Natural killer cell (primary cell): ENCODE measurements around the gene IQCK. TPM values are rescaled to one million over a fixed set of nuclear protein-coding genes. Genes with fewer than 3 reads are reported as not detected.

ENCODE experiments used
- ATAC-seq, 3 donors: fragments of 150-1000 bp in 2 of 3; fragments of 200-7000 bp in 1 of 3; cut with Tn5 transposase; 1 replicate in 1 of 3; 2 replicates in 2 of 3; pipeline ENCODE4 v1.10.0; 2021; ENCODE audit warnings: mild to moderate bottlenecking in 2 of 3, moderate library complexity in 2 of 3
- DNase-seq, 2 donors: peaks; one replicate each; pipeline versions ENCODE4 v3.0.0 to v3.0.0-alpha.2; 2013 to 2021; ENCODE audit warnings: mixed read lengths in 1 of 2
- H3K27ac ChIP-seq: one replicate; pipeline ENCODE4 v1.5.1; 2013; ENCODE audit warnings: mild to moderate bottlenecking, low read length
- H3K27me3 ChIP-seq: one replicate; pipeline ENCODE4 v1.6.1; 2013; ENCODE audit warnings: low read length; ENCODE audit not compliant: control insufficient read depth, insufficient read depth
- H3K36me3 ChIP-seq: one replicate; pipeline ENCODE4 v1.6.1; 2013; ENCODE audit warnings: low read length; ENCODE audit not compliant: control insufficient read depth, insufficient read depth
- H3K4me1 ChIP-seq: one replicate; pipeline ENCODE4 v1.6.1; 2013; ENCODE audit warnings: low read length; ENCODE audit not compliant: control insufficient read depth, insufficient read depth
- H3K4me3 ChIP-seq: one replicate; pipeline ENCODE4 v1.5.1; 2013; ENCODE audit warnings: low read length
- H3K9me3 ChIP-seq: one replicate; pipeline ENCODE4 v1.6.1; 2013; ENCODE audit warnings: low read length; ENCODE audit not compliant: control insufficient read depth, insufficient read depth
- H3K27ac Mint-ChIP-seq, 2 donors: one replicate each; pipeline ENCODE4 v1.8.0; 2022; ENCODE audit warnings: mild to moderate bottlenecking in 2 of 2, mixed read lengths in 2 of 2, moderate library complexity in 1 of 2
- H3K27me3 Mint-ChIP-seq, 2 donors: one replicate each; pipeline ENCODE4 v1.8.0; 2022; ENCODE audit warnings: low read depth in 2 of 2, mixed read lengths in 2 of 2
- H3K36me3 Mint-ChIP-seq: one replicate; pipeline ENCODE4 v1.8.0; 2022; ENCODE audit warnings: mixed read lengths
- H3K4me1 Mint-ChIP-seq, 2 donors: one replicate each; pipeline ENCODE4 v1.8.0; 2022; ENCODE audit warnings: mixed read lengths in 2 of 2
- H3K4me3 Mint-ChIP-seq: one replicate; pipeline ENCODE4 v1.8.0; 2022; ENCODE audit warnings: mild to moderate bottlenecking, moderate library complexity, mixed read lengths
- H3K9me3 Mint-ChIP-seq, 2 donors: one replicate each; pipeline ENCODE4 v1.8.0; 2022; ENCODE audit warnings: mixed read lengths in 2 of 2
- WGBS: methylation state at CpG from one replicate; pipeline ENCODE4 v1.1.7; 2013; ENCODE audit warnings: missing lambda C conversion rate; ENCODE audit not compliant: insufficient coverage; 5-methylcytosine and 5-hydroxymethylcytosine counted together
- intact Hi-C: fragments of 100-400 bp; cut with micrococcal nuclease; formaldehyde crosslinking; loops from one replicate; pipeline ENCODE4 v1.14.2; 2022
- total RNA-seq, 4 donors: library from RNA; stranded (reverse); fragments of 120-200 nt in 1 of 4; gene quantifications; one replicate each; pipeline versions ENCODE4 v1.2.3 to v1.2.4, GENCODE V29; 2013 to 2022
- TF ChIP-seq, protein P1 (sequence below): fragments of 200-600 bp; IDR thresholded peaks from one replicate; pipeline ENCODE4 v1.8.0; 2022; ENCODE audit warnings: antibody characterized with exemption

Gene IQCK
- total RNA-seq, 3 donors from 2014 or later (not counting 1 experiment from before 2014, with no cell fraction given): 0.38 to 1.8 (median 0.68) TPM

GRCh38 chr16:19681637-19682036 is 36.4 kb upstream of the IQCK start:
- H3K27ac ChIP-seq: no peak overlapping the region
- Mint-ChIP-seq H3K9me3 (no peaks in the 10 kb centered on the region), H3K27ac (no peak overlapping the region), H3K4me1 (peaks cover 0 to 4% of the 10 kb centered on the region in 2 donors), H3K36me3 (peaks cover 16% of the 10 kb centered on the region), H3K4me3 (no peak overlapping the region), H3K27me3 (no peaks in the 10 kb centered on the region)
- intact Hi-C loops: no loop called here
- no peaks in the 10 kb centered on the region for H3K27me3 ChIP-seq
- ATAC-seq (no peak), DNase-seq (no peak)
- H3K4me3 ChIP-seq: no peak overlapping the region
- H3K36me3 ChIP-seq: peaks cover 21% of the 10 kb centered on the region
- TF ChIP-seq, protein P1, sequence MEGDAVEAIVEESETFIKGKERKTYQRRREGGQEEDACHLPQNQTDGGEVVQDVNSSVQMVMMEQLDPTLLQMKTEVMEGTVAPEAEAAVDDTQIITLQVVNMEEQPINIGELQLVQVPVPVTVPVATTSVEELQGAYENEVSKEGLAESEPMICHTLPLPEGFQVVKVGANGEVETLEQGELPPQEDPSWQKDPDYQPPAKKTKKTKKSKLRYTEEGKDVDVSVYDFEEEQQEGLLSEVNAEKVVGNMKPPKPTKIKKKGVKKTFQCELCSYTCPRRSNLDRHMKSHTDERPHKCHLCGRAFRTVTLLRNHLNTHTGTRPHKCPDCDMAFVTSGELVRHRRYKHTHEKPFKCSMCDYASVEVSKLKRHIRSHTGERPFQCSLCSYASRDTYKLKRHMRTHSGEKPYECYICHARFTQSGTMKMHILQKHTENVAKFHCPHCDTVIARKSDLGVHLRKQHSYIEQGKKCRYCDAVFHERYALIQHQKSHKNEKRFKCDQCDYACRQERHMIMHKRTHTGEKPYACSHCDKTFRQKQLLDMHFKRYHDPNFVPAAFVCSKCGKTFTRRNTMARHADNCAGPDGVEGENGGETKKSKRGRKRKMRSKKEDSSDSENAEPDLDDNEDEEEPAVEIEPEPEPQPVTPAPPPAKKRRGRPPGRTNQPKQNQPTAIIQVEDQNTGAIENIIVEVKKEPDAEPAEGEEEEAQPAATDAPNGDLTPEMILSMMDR: no peak
- no peaks in the 10 kb centered on the region for H3K9me3 ChIP-seq
- 75% methylated on average over 12 of the region's 12 CpGs for WGBS
- H3K4me1 ChIP-seq: no peaks in the 10 kb centered on the region

DNA sequence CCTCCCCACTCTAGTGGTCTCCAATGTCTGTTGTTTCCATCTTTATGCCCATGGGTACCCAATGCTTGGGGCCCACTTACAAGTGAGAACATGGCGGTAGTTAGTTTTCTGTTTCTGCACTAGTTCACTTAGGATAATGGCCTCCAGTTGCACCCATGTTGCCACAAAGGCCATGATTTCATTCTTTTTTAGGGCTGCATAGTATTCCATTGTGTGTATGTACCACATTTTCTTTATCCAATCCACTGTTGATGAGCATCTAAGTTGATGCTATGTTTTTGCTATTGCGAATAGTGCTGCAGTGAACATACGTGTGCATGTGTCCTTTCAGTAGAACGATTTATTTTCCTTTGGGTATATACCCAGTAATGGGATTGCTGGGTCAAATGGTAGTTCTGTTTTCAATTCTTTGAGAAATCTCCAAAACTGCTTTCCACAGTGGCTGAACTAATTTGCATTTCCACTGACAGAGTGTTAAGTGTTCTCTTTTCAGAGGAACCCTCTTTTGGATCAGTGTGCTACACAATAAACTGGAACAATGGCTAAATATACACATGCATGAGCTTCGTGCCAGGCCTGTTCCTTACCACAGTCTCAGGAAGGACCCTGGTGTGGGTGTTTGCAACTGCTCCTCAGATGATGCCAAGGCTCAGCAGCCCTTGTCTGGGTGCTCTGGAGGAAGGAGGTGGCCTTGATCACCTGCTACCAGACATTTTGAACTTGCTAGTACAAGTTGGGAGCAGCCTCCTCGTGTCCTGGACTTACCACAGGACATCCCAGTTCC is 34.4 kb upstream of the IQCK start:
- Mint-ChIP-seq H3K9me3 (no peaks in the 10 kb centered on the region), H3K27me3 (no peaks in the 10 kb centered on the region), H3K4me3 (no peak overlapping the region), H3K4me1 (peaks cover 8 to 10% of the 10 kb centered on the region in 2 donors), H3K27ac (no peak overlapping the region), H3K36me3 (peaks cover 19% of the 10 kb centered on the region)
- ATAC-seq (no peak), DNase-seq (no peak)
- Histone ChIP-seq H3K27me3 (no peaks in the 10 kb centered on the region), H3K27ac (no peak overlapping the region), H3K36me3 (peaks cover 25% of the 10 kb centered on the region), H3K4me3 (no peak overlapping the region), H3K4me1 (peaks cover 11% of the 10 kb centered on the region), H3K9me3 (no peaks in the 10 kb centered on the region)
- intact Hi-C loops: no loop called here
- WGBS: 96% methylated on average over 6 of the region's 6 CpGs
- TF ChIP-seq, protein P1: no peak

- 99% methylated on average over 4 of the region's 4 CpGs for WGBS
These were observed 32.9 kb upstream of the IQCK start for GRCh38 chr16:19685176-19685575.

More at GRCh38 chr16:19685176-19685575, 32.9 kb upstream of the IQCK start:
- Histone ChIP-seq H3K4me1 (peaks cover 27% of the 10 kb centered on the region), H3K36me3 (peaks cover 23% of the 10 kb centered on the region), H3K9me3 (no peaks in the 10 kb centered on the region), H3K27me3 (no peaks in the 10 kb centered on the region), H3K4me3 (no peak overlapping the region), H3K27ac (no peak overlapping the region)
- DNase-seq: no peak
- H3K27me3 Mint-ChIP-seq: no peaks in the 10 kb centered on the region
- TF ChIP-seq, protein P1: no peak
- H3K27ac Mint-ChIP-seq: no peak overlapping the region
- H3K9me3 Mint-ChIP-seq: no peaks in the 10 kb centered on the region
- no peak for ATAC-seq
- peaks cover 19% of the 10 kb centered on the region for H3K36me3 Mint-ChIP-seq
- peaks cover 23 to 25% of the 10 kb centered on the region in 2 donors for H3K4me1 Mint-ChIP-seq
- intact Hi-C loops: no loop called here
- no peak overlapping the region for H3K4me3 Mint-ChIP-seq
